ENCODE measurements around the gene OGDH.

Gene OGDH

GRCh38 chr7:44618753-44619152, 12.3 kb downstream of the OGDH start:
- no peak for DNase-seq

- no peak for DNase-seq
Observed at GRCh38 chr7:44621034-44621749, 14.8 kb downstream of the OGDH start.

GRCh38 chr7:44621750-44622103, 15.3 kb downstream of the OGDH start:
- no peak for DNase-seq

- DNase-seq, result peak; percentile 56
Observed at GRCh38 chr7:44622342-44623151, 16.1 kb downstream of the OGDH start.

GRCh38 chr7:44624318-44624717, 17.9 kb downstream of the OGDH start:
- no peak for DNase-seq

- no peak for DNase-seq
Observed at GRCh38 chr7:44625526-44626471, 19.4 kb downstream of the OGDH start.

- DNase-seq, result no peak
Observed at GRCh38 chr7:44626620-44627019, 20.2 kb downstream of the OGDH start.

GRCh38 chr7:44629829-44630522, 23.5 kb downstream of the OGDH start:
- DNase-seq, result no peak

GRCh38 chr7:44630792-44631457, 24.5 kb downstream of the OGDH start:
- DNase-seq, result no peak

- DNase-seq, result no peak
Observed at GRCh38 chr7:44631458-44632115, 25.2 kb downstream of the OGDH start.

GRCh38 chr7:44632196-44632595, 25.8 kb downstream of the OGDH start:
- DNase-seq, result no peak

GRCh38 chr7:44633254-44634186, 27.1 kb downstream of the OGDH start:
- DNase-seq, result peak; percentile 65

GRCh38 chr7:44634187-44634838, 27.9 kb downstream of the OGDH start:
- DNase-seq, result no peak

- DNase-seq, result no peak
Observed at GRCh38 chr7:44634839-44635591, 28.6 kb downstream of the OGDH start.

- DNase-seq, result no peak
Observed at GRCh38 chr7:44636041-44636584, 29.7 kb downstream of the OGDH start.

- DNase-seq, result no peak
Observed at GRCh38 chr7:44636926-44637325, 30.5 kb downstream of the OGDH start.

GRCh38 chr7:44637788-44638594, 31.6 kb downstream of the OGDH start:
- peak; percentile 86 for DNase-seq

All from stimulated activated CD4-positive, alpha-beta T cell treated with anti-CD3 and anti-CD28 coated beads, Interleukin-1b, Interleukin-23, amount 100 ng/mL, for 48 hours (primary cell).